Measurements from ENCODE around the gene TIMM13. TPM values are rescaled to one million over a fixed set of nuclear protein-coding genes. Genes with fewer than 3 reads are reported as not detected.
A peak's percentile ranks its signal among the peaks of the same experiment; 100 is the strongest.
"Not testable (repeated sequence)": the region's sequence is repeated elsewhere in the genome, so short reads cannot be mapped to it uniquely, and the experiment has no call there.

The TIMM13 gene
- total and polyA plus RNA-seq, 4 donors, result 27.2 to 103 (median 80.8) TPM

DNA sequence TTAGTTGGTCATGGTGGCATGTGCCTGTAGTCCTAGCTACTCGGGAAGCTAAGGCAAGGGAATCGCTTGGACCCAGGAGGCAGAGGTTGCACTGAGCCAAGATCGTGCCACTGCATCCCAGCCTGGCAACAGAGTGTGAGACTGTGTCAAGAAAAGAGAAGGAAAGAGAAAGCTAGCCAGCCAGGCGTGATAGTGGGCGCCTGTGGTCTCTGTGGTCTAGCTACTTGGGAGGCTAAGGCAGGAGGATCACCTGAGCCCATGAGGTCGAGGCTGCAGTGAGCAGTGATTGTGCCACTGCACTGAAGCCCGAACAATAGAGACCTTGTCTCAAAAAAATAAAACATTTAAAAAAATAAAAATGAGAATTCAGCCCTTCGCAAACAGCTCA is 33.3 kb downstream of the TIMM13 start:
- DNase-seq, result no peak
- no peaks in the 10 kb centered on the region for H3K4me1 ChIP-seq (ENCODE audit: control insufficient read depth in 5 of 5, insufficient read depth in 5 of 5, low read length in 5 of 5)
- no peaks in the 10 kb centered on the region for H3K36me3 ChIP-seq (ENCODE audit: control insufficient read depth in 4 of 4, insufficient read depth in 4 of 4, low read length in 4 of 4)
- TF ChIP-seq, protein P1, sequence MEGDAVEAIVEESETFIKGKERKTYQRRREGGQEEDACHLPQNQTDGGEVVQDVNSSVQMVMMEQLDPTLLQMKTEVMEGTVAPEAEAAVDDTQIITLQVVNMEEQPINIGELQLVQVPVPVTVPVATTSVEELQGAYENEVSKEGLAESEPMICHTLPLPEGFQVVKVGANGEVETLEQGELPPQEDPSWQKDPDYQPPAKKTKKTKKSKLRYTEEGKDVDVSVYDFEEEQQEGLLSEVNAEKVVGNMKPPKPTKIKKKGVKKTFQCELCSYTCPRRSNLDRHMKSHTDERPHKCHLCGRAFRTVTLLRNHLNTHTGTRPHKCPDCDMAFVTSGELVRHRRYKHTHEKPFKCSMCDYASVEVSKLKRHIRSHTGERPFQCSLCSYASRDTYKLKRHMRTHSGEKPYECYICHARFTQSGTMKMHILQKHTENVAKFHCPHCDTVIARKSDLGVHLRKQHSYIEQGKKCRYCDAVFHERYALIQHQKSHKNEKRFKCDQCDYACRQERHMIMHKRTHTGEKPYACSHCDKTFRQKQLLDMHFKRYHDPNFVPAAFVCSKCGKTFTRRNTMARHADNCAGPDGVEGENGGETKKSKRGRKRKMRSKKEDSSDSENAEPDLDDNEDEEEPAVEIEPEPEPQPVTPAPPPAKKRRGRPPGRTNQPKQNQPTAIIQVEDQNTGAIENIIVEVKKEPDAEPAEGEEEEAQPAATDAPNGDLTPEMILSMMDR (IDR thresholded peaks at IDR 0.05; ENCODE audit: control extremely low read depth, extremely low read depth), result no peak
- no peak overlapping the region for H3K4me3 ChIP-seq
- ATAC-seq (ENCODE audit: insufficient read depth, low FRiP score), result no peak
- H3K27me3 ChIP-seq (ENCODE audit: control insufficient read depth in 3 of 3, insufficient read depth in 3 of 3, low read length in 2 of 3), result no peaks in the 10 kb centered on the region
- H3K27ac ChIP-seq (ENCODE audit: low read depth in 1 of 2, low read length in 1 of 2), result no peak overlapping the region
- H3K9ac ChIP-seq (ENCODE audit: insufficient read depth in 1 of 2, low read length in 2 of 2), result no peak overlapping the region
- WGBS, 2 donors, result 50 to 60% methylated on average over 8 of the region's 8 CpGs
- H3K9me3 ChIP-seq (ENCODE audit: control insufficient read depth in 4 of 4, insufficient read depth in 3 of 4, low read length in 3 of 4), result peaks cover 0 to 2% (median 0%) of the 10 kb centered on the region in 4 donors

DNA sequence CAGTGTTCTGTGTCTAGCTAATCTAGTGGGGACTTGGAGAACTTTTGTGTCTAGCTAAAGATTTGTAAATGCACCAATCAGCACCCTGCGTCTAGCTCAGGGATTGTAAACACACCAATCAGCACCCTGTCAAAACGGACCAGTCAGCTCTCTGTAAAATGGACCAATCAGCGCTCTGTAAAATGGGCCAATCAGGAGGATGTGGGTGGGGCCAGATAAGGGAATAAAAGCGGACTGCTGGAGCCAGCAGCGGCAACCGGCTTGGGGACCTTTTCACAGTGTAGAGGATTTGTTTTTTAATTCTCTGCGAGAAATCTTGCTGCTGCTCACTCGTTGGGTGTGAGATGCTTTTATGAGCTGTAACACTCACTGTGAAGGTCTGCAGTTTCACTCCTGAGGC is 34.5 kb downstream of the TIMM13 start:
- H3K4me1 ChIP-seq (ENCODE audit: control insufficient read depth in 5 of 5, insufficient read depth in 5 of 5, low read length in 5 of 5); DNase-seq; H3K9me3 ChIP-seq (ENCODE audit: control insufficient read depth in 4 of 4, insufficient read depth in 3 of 4, low read length in 3 of 4); H3K4me3 ChIP-seq; H3K27ac ChIP-seq (ENCODE audit: low read depth in 1 of 2, low read length in 1 of 2); H3K9ac ChIP-seq (ENCODE audit: insufficient read depth in 1 of 2, low read length in 2 of 2); H3K36me3 ChIP-seq (ENCODE audit: control insufficient read depth in 4 of 4, insufficient read depth in 4 of 4, low read length in 4 of 4); H3K27me3 ChIP-seq (ENCODE audit: control insufficient read depth in 3 of 3, insufficient read depth in 3 of 3, low read length in 2 of 3); ATAC-seq (ENCODE audit: insufficient read depth, low FRiP score): not testable (repeated sequence)
- WGBS, 2 donors, result 74 to 83% methylated on average over 8 of the region's 8 CpGs

DNA sequence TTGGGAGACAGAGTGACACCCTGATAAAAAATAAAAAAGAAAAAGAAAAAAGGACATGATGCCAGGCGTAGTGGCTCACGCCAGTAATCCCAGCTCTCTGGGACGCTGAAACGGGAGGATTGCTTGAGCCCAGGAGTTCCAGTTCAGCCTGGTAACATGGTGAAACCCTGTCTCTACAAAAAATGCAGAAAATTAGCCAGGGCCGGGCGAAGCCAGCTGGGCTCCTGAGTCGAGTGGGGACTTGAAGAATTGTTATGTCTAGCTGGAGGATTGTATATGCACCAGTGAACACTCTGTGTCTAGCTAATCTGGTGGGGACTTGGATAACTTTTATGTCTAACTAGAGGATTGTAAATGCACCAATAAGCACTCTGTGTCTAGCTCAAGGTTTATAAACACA is 35.0 kb downstream of the TIMM13 start:
- ATAC-seq (ENCODE audit: insufficient read depth, low FRiP score) (no peak), DNase-seq (no peak)
- Histone ChIP-seq H3K9me3 (ENCODE audit: control insufficient read depth in 4 of 4, insufficient read depth in 3 of 4, low read length in 3 of 4) (peaks cover 0 to 2% (median 0%) of the 10 kb centered on the region in 4 donors), H3K36me3 (ENCODE audit: control insufficient read depth in 4 of 4, insufficient read depth in 4 of 4, low read length in 4 of 4) (no peaks in the 10 kb centered on the region), H3K4me1 (ENCODE audit: control insufficient read depth in 5 of 5, insufficient read depth in 5 of 5, low read length in 5 of 5) (no peaks in the 10 kb centered on the region), H3K27me3 (ENCODE audit: control insufficient read depth in 3 of 3, insufficient read depth in 3 of 3, low read length in 2 of 3) (no peaks in the 10 kb centered on the region), H3K4me3 (no peak overlapping the region), H3K27ac (ENCODE audit: low read depth in 1 of 2, low read length in 1 of 2) (no peak overlapping the region), H3K9ac (ENCODE audit: insufficient read depth in 1 of 2, low read length in 2 of 2) (no peak overlapping the region)
- 59 to 82% methylated on average over 7 of the region's 7 CpGs for WGBS, 2 donors
- TF ChIP-seq, protein P1 (IDR thresholded peaks at IDR 0.05; ENCODE audit: control extremely low read depth, extremely low read depth), result no peak

DNA sequence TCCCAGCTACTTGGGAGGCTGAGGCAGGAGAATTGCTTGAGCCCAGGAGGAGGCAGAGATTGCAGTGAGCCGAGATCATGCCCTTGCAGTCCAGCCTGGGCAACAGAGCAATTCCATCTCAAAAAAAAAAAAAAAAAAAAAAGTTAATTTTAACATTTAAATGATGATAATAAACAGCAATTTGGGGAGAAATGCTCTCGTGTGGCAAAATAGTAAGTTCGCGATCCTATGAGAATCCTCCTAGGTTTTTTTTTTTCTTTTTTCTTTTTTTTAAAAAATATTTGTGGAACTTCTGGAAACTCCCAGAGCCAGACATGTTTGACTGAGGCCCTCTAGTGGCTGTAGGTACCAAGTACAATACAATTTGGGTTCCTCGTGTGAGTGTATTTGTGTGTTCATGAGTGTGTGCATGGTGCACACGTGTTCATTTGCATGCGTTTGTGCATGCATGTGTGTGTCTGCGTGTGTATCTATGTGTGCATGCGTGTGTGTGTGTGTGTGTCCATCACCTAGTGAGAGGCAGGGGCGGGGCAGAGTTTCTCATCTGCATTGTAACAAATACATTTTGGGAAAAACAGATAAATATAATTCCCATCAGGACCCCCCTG is 36.2 kb downstream of the TIMM13 start:
- no peak for ATAC-seq (ENCODE audit: insufficient read depth, low FRiP score)

More for the DNA sequence above, 36.2 kb downstream of the TIMM13 start:
- no peak overlapping the region for H3K27ac ChIP-seq (ENCODE audit: low read depth in 1 of 2, low read length in 1 of 2)
- DNase-seq, result peak; percentile 45 to 72 (median 71)
- H3K4me3 ChIP-seq, result no peak overlapping the region
- peaks cover 0 to 3% (median 0%) of the 10 kb centered on the region in 4 donors for H3K9me3 ChIP-seq (ENCODE audit: control insufficient read depth in 4 of 4, insufficient read depth in 3 of 4, low read length in 3 of 4)
- H3K4me1 ChIP-seq (ENCODE audit: control insufficient read depth in 5 of 5, insufficient read depth in 5 of 5, low read length in 5 of 5), result no peaks in the 10 kb centered on the region
- H3K9ac ChIP-seq (ENCODE audit: insufficient read depth in 1 of 2, low read length in 2 of 2), result no peak overlapping the region
- 9 to 10% methylated on average over 10 of the region's 10 CpGs for WGBS, 2 donors
- no peaks in the 10 kb centered on the region for H3K27me3 ChIP-seq (ENCODE audit: control insufficient read depth in 3 of 3, insufficient read depth in 3 of 3, low read length in 2 of 3)
- TF ChIP-seq, protein P1 (IDR thresholded peaks at IDR 0.05; ENCODE audit: control extremely low read depth, extremely low read depth), result peak; percentile 68
- no peaks in the 10 kb centered on the region for H3K36me3 ChIP-seq (ENCODE audit: control insufficient read depth in 4 of 4, insufficient read depth in 4 of 4, low read length in 4 of 4)

Measured in lung (tissue), 12 donors.